22Rv1 (cell line): ENCODE measurements around the gene ADAM12.

Source experiments
- CTCF ChIP-seq: fragments of 450-650 bp; IDR thresholded peaks from 2 replicates; pipeline ENCODE4 v1.5.1; 2017; ENCODE audit warnings: mild to moderate bottlenecking
- ZFX ChIP-seq: fragments of 450-650 bp; IDR thresholded peaks from 2 replicates; pipeline ENCODE4 v1.6.1; 2017; ENCODE audit warnings: antibody characterized with exemption, borderline replicate concordance

- no peak for TF ChIP-seq CTCF
- TF ChIP-seq ZFX = no peak
These were observed 34.6 kb downstream of the ADAM12 start for GRCh38 chr10:126353666-126354065.
